Stimulated activated CD4-positive, alpha-beta T cell treated with anti-CD3 and anti-CD28 coated beads, Interleukin-12 subunit alpha, Interleukin-12 subunit beta, amount 100 ng/mL, for 4 hours (primary cell): Measurements from ENCODE around the gene C9orf57.
"Not testable (repeated sequence)": the region's sequence is repeated elsewhere in the genome, so short reads cannot be mapped to it uniquely, and the experiment has no call there.

Experiments used
- DNase-seq: peaks from one replicate; pipeline ENCODE4 v3.0.0-alpha.2; 2020

C9orf57 gene, protein sequence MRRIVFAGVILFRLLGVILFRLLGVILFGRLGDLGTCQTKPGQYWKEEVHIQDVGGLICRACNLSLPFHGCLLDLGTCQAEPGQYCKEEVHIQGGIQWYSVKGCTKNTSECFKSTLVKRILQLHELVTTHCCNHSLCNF

GRCh38 chr9:72060513-72060912 is at the start of gene C9orf57:
TSS of gene C9orf57 (minus strand) at chr9:72060613. CDS start at chr9:72059331, 1,282 bp downstream.
- no peak for DNase-seq

- no peak for DNase-seq
Observed at GRCh38 chr9:72102520-72102919, 42.1 kb upstream of the C9orf57 start.

DNA sequence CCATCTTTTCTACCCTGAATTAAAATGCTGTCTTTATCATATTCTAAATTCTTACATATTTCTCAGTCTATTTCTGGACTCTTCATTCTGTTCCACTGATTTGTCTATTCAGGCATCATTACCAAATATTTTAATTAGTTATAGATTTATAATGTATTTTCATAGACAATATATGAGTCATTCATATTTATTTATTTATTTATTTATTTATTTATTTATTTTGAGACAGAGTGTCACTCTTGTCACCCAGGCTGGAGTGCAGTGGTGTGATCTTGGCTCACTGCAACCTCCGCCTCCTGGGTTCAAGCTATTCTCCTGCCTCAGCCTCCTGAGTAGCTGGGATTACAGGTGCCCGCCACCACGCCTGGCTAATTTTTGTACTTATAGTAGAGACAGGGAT is 35.1 kb upstream of the C9orf57 start:
- not testable (repeated sequence) for DNase-seq

DNA sequence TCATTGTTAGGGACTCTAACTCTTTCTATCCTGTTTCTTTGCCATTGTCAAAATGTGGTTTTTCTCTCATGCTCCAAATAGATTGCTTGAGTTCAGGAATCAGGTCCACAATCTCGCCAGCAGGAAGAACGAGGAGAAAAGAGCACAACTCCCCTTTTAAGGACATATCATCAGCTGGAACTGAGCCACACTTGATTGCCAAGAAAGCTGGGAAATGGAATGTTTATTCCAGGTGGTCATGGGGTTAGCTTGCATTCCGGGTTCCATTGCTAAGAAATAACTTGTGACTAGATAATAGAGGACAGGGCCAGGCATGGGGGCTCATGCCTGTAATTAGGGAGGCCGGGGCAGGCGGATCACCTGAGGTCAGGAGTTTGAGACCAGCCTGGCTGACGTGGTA is 32.4 kb upstream of the C9orf57 start:
- no peak for DNase-seq

DNA sequence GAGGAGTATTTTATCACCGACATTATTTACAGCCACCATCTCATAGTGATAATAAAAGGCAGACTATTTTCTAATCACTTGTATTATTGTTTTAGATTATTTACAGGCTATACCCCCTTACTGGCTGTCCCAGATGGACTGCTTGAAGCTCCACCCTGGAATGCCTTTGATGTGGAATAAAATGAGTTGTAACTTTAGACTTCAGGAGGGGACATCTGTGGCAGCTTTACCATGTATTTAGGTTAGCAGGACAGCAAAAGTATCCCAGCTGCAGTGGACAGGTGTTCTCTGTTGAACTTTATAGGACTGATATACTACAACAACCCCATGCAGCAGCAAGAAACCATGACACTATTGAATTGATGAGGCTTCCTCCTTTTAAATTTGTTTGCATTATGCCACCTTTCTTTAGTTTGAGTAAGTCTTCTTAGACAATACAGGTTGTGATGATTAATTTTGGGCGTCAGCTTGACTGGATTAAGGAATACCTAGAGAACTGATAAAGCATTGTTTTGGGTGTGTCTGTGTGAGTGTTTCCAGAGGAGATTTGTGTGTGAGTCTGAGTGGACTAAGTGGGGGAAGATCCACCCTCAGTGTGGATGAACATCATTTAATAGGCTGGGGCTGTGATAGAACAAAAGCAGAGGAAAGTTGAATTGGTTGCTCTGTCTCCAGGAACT is 29.2 kb upstream of the C9orf57 start:
- no peak for DNase-seq

DNA sequence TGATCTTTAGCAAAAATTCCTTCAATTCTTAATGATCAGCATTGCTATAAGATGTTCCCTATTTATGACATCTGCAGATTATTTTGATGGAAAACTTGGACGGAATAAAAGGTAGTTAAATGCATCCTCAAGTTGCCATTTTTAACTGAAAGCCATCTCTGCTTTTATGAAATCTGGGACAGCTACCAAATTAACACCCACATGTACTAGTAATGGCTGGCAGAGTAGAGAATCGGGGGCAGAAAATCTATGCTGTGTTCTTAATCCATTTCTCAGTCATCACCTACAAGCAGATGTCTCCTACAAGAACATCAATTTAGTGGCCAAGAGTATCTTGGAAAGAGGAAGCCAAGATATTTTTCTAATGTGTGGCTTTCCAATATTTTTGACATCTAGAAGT is 22.1 kb upstream of the C9orf57 start:
- DNase-seq, result no peak

DNA sequence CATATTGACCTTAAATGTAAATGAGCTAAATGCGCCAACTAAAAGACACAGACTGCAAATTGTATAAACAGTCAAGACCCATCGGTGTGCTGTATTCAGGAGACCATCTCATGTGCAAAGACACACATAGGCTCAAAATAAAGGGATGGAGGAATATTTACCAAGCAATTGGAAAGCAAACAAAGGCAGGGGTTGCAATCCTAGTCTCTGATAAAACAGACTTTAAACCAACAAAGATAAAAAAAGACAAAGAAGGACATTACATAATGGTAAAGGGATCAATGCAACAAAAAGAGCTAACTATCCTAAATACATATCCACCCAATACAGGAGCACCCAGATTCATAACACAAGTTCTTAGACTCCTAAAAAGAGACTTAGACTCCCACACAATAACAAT is 14.3 kb upstream of the C9orf57 start:
- DNase-seq, result not testable (repeated sequence)

DNA sequence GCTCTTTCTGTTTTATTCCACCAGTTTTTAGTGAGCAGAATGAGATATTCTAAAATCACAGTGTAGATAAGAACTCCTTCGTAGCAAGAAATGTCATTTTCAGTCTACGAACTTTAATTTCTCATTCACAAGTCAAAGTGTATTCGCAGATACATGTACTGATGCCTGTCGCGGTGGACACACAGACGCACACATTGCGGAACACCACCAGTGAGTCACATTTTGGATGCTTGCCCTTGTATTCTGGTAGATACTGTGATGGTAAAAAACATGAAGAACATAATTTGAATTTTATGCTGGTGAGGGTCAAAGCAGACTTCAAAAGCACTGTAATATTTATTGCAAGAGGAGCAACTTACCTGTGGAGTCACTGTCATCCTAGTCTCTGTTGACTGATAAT is 4.7 kb upstream of the C9orf57 start:
- DNase-seq, result no peak

DNA sequence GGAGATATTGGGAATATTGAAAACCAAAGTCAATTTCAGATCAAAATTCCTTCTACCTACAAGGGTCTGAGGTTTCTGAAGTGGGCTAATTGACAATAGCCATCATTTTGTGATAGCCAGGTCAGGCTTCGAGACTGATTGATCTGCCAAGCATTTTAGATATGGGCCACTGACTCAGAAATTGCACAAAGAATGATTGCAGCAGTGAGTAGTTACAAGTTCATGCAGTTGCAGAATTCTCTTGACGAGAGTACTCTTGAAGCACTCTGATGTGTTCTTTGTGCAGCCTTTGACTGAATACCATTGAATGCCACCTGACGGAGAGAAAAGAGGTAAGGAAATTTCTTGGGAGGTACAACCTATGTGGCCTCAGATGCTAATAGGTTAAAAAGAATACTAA is 8.3 kb downstream of the C9orf57 start:
- no peak for DNase-seq

DNA sequence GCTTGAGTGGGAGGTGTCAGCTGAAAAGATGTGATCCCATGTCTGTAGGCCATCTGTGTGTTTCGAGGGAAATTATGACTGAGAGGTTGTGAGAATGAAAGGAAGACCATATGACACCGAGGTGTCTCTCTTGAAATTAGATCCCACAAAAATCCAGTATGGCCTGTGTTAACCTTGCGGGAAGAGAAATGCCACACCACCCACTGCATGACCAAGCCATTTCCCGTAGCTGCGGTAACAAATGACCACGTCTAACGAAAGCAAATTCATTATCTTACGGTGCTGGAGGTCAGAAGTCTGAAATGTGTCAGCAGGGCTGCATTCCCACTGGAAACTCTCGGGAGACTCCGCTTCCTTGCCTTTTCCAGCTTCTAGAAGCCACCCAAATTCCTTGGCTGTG is 11.6 kb downstream of the C9orf57 start:
- no peak for DNase-seq

DNA sequence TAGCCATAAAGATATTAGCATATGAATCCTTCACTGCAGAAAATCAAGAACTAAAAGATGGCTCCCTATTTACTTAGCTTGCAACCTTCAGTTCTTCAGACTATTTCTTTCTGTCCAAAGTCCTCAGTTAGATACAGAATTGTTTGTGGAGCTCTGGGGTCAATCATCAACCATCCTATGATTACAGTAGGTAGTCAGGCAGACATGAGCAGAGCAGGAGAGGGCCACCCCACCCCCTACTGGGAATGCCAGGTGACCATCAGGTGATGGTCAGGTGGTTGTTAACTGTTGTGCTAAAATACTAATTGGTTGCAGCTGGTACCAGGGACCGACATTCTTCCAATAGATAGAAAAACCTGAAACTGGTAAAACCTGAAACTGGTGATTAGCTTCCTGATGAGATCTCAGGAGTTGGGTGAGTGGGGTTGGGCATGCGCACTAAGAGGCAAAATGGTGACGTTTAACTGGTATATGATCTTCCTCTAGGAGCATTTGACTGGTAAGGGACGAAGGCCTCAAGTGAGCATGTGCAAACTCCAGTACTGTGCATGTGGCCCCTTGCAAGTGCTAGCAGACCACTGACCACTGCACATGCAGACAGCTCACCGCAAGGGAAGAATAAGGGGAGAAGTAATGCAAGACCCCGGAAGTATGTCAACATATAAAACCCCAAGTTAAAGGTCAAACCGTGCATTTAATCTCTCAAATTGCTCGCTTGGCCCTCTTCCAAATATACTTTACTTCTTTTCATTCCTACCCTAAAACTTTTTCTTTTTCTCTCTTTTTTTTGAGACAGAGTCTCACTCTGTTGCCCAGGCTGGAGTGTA is 13.6 kb downstream of the C9orf57 start:
- DNase-seq, result no peak

GRCh38 chr9:72044095-72044494 is 16.3 kb downstream of the C9orf57 start:
- no peak for DNase-seq

- DNase-seq, result no peak
Observed at GRCh38 chr9:72043576-72043975, 16.8 kb downstream of the C9orf57 start.

DNA sequence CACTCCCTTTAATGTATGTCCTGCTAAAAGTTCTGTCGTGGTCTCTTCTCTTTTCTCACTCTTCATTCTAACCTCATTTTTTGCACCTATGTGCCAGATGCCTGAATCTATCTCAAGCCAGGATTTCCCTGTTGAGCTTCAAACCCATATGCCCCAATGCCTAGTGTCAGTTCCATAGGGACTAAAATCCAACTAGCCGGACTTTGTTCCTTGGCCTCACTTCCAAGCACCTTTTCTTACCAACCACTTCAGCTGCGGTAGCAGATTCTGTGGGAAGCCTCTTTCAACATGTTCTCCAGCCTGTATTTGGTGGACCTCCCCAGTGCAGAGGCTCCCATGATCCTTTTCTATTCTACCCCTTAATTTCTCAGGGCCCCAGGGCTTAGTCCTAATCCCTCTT is 17.5 kb downstream of the C9orf57 start:
- no peak for DNase-seq

GRCh38 chr9:72041775-72042194 is 18.6 kb downstream of the C9orf57 start:
- DNase-seq, result no peak

GRCh38 chr9:72041369-72041768 is 19.0 kb downstream of the C9orf57 start:
- no peak for DNase-seq

DNA sequence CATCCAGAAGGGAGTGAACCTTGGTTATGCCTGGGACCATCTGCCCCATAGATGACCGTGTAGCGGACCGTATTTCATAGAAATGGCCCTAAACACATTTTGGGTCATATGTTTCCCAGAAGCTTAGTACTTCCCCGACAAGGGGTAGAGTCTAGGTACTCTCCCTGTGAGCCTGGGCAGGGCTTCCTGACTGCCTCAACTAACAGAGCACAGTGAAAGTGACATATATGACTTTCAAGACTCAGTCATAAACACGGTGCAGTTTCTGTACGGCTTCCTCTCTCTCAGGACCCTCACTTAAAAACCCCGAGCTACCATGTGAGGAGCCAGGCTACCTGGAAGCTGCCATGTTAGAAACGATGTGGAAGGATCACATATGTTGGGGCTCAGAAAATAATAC is 20.9 kb downstream of the C9orf57 start:
- no peak for DNase-seq

DNA sequence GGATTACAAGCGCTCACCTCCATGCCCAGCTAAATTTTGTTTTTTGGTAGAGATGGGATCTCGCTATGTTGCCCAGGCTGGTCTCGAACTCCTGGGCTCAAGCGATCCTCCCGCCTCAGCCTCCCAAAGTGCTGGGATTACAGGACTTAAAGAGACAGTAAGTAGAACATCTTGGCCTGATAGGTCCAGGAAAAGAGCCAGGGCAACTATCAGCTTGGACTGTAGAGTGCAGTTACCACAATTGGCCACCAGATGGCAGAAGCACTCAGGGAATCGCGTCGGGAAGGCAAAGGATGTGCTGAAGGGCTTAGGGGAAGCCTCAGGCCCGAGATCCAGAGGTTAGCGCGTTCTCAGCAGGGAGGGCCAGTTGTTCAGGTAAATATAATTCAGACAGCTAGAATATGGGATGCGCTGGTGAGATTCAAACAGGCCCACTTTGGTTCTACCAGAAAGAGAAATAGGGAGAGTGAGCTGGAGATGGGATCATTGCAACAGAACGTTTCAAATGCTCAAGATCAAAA is 21.5 kb downstream of the C9orf57 start:
- peak; percentile 61 for DNase-seq

DNA sequence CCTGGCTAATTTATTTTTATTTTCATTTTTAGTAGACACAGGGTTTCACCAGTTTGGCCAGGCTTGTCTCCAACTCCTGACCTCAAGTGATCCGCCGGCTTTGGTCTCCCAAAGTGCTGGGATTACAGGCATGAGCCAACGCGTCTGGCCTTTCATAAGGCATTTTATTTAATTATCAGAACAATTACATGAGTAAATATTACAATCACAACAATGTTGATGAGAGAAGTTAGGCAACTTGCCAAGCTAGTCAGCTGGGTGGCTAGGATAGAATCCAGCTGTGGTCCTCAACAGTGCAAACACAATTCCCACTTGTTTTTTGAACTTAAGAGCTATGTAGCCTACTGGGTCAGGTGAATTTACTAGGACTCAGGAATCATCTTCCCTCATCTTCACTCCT is 22.0 kb downstream of the C9orf57 start:
- DNase-seq, result no peak

- DNase-seq, result no peak
Observed at GRCh38 chr9:72037571-72037970, 22.8 kb downstream of the C9orf57 start.

- no peak for DNase-seq
Observed at GRCh38 chr9:72030767-72031166, 29.6 kb downstream of the C9orf57 start.

- no peak for DNase-seq
Observed at GRCh38 chr9:72029986-72030385, 30.4 kb downstream of the C9orf57 start.

GRCh38 chr9:72025906-72026305 is 34.5 kb downstream of the C9orf57 start:
- DNase-seq, result no peak

- DNase-seq, result no peak
Observed at GRCh38 chr9:72023596-72023995, 36.8 kb downstream of the C9orf57 start.
